Fibroblast of mammary gland (primary cell): ENCODE results near the gene NPTXR.

ENCODE experiments used
- DNase-seq: peaks from one replicate; pipeline ENCODE4 v3.0.0-alpha.2; 2010; ENCODE audit warnings: low read depth
- H3K4me3 ChIP-seq: 2 replicates; pipeline ENCODE4 v1.5.1; 2011; ENCODE audit warnings: low read depth, mild to moderate bottlenecking, low read length, moderate library complexity; ENCODE audit not compliant: control insufficient read depth
- TF ChIP-seq, protein P1 (sequence below): conservative IDR thresholded peaks from 2 replicates; pipeline ENCODE4 v1.5.1; 2011; ENCODE audit warnings: low read depth, low read length, inconsistent platforms; ENCODE audit not compliant: control insufficient read depth, insufficient read depth

Gene NPTXR

DNA sequence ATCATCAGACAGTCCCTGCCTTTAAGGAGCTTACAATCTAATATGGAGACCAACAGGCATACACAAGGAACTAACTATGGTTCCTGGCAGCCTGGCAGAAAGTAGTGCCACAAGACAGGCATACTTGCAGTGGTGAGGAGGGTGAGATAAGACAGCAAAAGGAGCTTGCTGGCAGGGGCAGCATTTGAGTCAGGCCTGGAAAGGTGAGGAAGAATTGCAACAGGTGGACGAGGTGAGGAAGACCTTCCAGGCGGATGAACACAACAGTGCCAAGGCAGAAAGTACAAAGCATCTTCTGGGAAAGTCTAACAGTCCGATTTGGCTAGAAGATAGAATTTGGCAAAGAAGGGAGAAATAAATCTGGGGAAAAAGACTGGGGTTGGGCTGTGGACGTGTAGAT lies 54.2 kb downstream of the NPTXR start:
- TF ChIP-seq, protein P1, sequence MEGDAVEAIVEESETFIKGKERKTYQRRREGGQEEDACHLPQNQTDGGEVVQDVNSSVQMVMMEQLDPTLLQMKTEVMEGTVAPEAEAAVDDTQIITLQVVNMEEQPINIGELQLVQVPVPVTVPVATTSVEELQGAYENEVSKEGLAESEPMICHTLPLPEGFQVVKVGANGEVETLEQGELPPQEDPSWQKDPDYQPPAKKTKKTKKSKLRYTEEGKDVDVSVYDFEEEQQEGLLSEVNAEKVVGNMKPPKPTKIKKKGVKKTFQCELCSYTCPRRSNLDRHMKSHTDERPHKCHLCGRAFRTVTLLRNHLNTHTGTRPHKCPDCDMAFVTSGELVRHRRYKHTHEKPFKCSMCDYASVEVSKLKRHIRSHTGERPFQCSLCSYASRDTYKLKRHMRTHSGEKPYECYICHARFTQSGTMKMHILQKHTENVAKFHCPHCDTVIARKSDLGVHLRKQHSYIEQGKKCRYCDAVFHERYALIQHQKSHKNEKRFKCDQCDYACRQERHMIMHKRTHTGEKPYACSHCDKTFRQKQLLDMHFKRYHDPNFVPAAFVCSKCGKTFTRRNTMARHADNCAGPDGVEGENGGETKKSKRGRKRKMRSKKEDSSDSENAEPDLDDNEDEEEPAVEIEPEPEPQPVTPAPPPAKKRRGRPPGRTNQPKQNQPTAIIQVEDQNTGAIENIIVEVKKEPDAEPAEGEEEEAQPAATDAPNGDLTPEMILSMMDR, result no peak

DNA sequence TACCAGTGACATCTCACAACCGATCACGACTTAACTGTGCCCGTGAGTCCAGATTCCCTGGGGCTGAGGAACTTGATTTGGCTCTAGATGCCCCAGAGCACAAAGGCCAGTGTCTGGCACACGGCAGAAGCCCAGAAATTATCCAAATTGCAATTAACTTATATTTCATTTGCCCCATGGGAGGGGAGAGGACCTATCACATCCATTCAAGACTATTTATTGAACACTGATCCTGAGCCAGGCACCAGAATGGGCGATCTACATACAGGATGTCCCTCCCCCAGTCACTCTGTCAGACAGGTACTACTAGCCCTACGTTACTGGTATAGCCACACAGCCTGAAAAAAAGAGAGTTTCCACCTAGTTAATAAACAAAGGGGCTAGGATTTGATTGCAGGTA lies 55.0 kb downstream of the NPTXR start:
- TF ChIP-seq, protein P1, result no peak
- H3K4me3 ChIP-seq, result no peak overlapping the region
- DNase-seq, result no peak

More for the DNA sequence above, 54.2 kb downstream of the NPTXR start:
- DNase-seq, result no peak
- no peak overlapping the region for H3K4me3 ChIP-seq

DNA sequence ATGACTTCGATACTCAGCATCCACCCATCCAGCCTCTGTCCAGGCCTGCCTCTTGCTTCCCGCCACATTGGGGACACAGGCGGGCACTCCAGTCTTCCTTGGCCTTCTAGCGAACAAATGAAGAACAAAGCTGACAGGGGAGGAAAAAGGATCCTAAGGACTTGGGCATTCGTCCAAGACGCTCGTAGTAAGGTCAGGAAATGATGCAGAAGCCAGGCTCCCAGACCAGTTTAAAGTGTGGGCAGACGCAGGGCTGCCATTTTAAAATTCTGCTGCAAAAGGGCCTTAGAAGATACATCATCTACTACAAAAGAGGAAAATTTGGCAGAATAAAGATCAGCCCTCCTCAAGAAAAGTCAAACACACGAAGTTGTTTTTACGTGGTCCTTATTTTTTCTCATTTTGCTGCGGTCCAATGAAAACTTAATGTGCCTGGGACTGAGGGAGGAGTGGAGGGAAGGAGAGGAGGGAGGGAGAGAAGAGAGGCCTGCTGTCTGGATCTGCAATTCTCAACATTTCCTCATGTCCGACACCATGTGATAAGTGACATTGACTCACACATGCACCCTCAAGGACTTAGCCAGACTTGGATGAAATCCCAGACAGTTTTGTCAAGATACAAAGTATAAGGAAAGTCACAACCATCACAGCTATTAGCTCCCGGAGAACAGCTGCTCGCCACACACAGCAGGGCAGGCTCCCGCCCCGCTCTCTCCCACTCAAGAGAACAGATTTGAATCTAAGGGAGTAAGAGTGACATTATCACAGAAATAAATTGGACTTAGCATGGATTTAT lies 55.6 kb downstream of the NPTXR start:
- TF ChIP-seq, protein P1, result no peak
- no peak overlapping the region for H3K4me3 ChIP-seq
- DNase-seq, result peak; percentile 92

DNA sequence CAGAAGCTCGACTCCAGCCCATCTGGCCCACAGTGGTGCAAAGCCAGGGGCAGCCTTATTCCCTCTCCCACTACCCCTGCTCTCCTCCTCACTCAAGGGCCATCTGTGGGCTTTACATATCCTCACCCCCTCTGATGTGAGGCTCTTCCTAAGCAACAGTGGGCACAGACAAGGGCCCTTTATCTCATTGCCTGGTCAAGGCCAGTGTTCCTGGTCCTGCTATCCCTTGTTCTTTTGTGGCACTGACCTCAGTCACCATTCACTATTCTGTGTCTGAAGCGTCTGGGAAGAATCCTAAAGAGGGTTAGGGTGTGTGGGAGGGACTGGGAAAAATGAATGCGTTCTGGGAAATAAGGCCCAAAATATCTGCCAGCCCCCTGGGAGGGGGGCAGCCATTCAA lies 57.2 kb downstream of the NPTXR start:
- TF ChIP-seq, protein P1, result no peak
- H3K4me3 ChIP-seq, result no peak overlapping the region
- DNase-seq, result no peak

DNA sequence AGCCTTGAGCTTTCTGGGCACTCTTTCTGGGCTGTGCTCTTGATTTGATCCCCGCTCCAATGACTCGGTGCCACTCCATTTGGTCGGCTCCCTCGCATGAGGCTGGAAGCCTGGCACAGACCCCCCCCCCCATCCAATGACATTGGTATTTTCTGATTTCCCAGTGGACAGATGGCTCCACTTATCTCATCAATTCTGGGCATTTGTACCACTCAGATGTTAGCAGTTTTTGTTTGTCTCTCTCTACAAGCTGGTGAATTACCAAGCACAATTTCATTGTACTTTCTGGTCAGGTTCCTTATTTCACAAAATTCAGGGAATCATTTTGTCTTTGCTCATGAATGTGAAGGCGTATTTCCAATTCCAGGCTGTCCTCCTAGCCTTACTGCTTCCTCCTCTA lies 59.0 kb downstream of the NPTXR start:
- DNase-seq, result no peak
- TF ChIP-seq, protein P1, result no peak
- H3K4me3 ChIP-seq, result no peak overlapping the region

DNA sequence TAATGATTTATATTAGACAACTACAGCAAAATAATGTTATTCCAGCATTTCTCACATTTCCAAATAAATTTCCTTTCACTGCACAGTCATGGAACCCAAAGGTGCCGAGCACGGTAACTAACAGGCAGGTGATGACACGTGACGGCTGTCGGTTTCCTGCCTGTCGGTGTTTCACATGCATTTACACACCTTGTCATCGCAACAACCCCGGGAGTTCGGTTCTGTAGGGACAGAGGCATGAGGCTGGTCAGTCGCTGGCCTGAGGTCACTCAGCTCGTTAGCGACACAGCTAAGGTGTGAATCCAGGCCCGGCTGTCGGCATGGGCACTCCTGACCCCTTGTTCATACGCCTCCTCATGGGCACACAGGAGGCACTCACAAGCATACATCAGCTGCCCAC lies 59.8 kb downstream of the NPTXR start:
- TF ChIP-seq, protein P1, result no peak
- H3K4me3 ChIP-seq, result no peak overlapping the region
- DNase-seq, result no peak
